Activated CD8-positive, alpha-beta T cell treated with anti-CD3 and anti-CD28 coated beads for 36 hours (primary cell): ENCODE data around the gene USP15. TPM values are rescaled to one million over a fixed set of nuclear protein-coding genes. Genes with fewer than 3 reads are reported as not detected.

Experiments
- ATAC-seq: fragments of 200-7000 bp; cut with Tn5 transposase; one replicate; pipeline ENCODE4 v1.10.0; 2021; ENCODE audit warnings: mild to moderate bottlenecking, moderate library complexity
- CTCF ChIA-PET: fragments of 350-600 bp; sonication (Branson Sonifier 250); formaldehyde crosslinking; loops from one replicate; lab custom pipeline; 2021; ENCODE audit warnings: antibody characterized with exemption; lab: Charles Lee
- POLR2A ChIA-PET: fragments of 350-600 bp; sonication (Branson Sonifier 250); formaldehyde crosslinking; loops from one replicate; lab custom pipeline; 2021; ENCODE audit warnings: antibody characterized with exemption; lab: Charles Lee
- DNase-seq: peaks from one replicate; pipeline ENCODE4 v3.0.0-alpha.2; 2020
- H3K27ac Mint-ChIP-seq: one replicate; pipeline ENCODE4 v1.8.0; 2021; ENCODE audit warnings: mild to moderate bottlenecking, mixed read lengths
- H3K27me3 Mint-ChIP-seq: one replicate; pipeline ENCODE4 v1.8.0; 2021; ENCODE audit warnings: mixed read lengths
- H3K36me3 Mint-ChIP-seq: one replicate; pipeline ENCODE4 v1.8.0; 2021; ENCODE audit warnings: low read depth, mixed read lengths
- H3K4me1 Mint-ChIP-seq: one replicate; pipeline ENCODE4 v1.8.0; 2021; ENCODE audit warnings: low read depth, mixed read lengths
- H3K4me3 Mint-ChIP-seq: one replicate; pipeline ENCODE4 v1.8.0; 2021; ENCODE audit warnings: mild to moderate bottlenecking, moderate library complexity, mixed read lengths
- H3K9me3 Mint-ChIP-seq: one replicate; pipeline ENCODE4 v1.8.0; 2021; ENCODE audit warnings: mixed read lengths
- intact Hi-C: fragments of 100-400 bp; cut with micrococcal nuclease; formaldehyde crosslinking; loops from one replicate; pipeline ENCODE4 v1.10.0; 2022
- total RNA-seq, 2 experiments: library from RNA; stranded (reverse); gene quantifications; one replicate each; pipeline ENCODE4 v1.2.3, GENCODE V29; 2021
- TF ChIP-seq, protein P1 (sequence below): fragments of 200-600 bp; IDR thresholded peaks from one replicate; pipeline ENCODE4 v1.8.0; 2022; ENCODE audit warnings: antibody characterized with exemption, mild to moderate bottlenecking

Gene USP15
- 100 to 1,000 TPM; 112 to 118 TPM for total RNA-seq

DNA sequence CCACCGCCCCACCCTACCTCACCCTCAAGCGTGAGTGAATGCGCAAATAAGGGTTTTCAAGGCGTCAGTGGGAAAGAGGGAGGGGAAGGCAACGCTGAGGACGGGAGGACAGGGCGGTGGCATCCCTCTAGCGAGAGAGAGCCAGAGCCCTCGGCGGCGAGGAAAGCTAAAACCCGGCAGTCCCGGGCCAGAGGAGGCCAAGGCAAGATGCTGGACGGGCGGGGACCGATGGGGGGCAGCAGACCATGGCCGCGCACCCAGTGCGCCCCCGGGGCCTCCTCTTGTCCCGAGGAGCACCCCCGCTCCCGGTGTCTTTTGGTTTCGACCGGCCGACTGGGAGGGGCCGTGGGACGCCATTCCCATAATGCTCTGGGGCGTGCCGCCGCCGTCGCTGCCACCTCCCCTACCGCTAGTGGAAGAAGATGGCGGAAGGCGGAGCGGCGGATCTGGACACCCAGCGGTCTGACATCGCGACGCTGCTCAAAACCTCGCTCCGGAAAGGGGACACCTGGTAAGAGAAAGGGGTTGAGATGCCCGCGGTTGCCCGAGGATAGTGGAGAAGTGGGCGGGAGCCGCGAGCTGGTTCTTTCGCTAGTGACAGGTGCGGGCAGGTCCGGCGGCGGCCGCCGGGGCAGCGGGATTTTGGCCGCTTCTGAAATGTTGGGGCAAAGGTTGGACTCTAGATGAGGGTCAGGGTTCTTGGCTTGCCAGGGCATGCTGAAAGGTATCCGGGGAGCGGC is at the start of gene USP15:
USP15 (plus strand) TSS at position 412 of the 740 bp plus-strand sequence; CDS start at position 423, 11 bp downstream.
- intact Hi-C loops: loop anchor here (2.0 to 10.0 kb wide), 3 partner anchors 15 to 343 kb away; no protein-coding TSS in a partner anchor
- H3K27me3 Mint-ChIP-seq: no peaks in the 10 kb centered on the region
- ATAC-seq (peak; percentile 76), DNase-seq (peak; percentile 97)
- POLR2A ChIA-PET: interaction anchor here (0.9 to 1.8 kb wide), 6 partner anchors 9 to 343 kb away, joined by 3 to 10 read pairs (median 4); no protein-coding TSS in a partner anchor
- no peaks in the 10 kb centered on the region for H3K9me3 Mint-ChIP-seq
- peak within 1 kb of the TSS; percentile 83 for H3K4me3 Mint-ChIP-seq
- peaks cover 54% of the 10 kb centered on the region for H3K4me1 Mint-ChIP-seq
- H3K27ac Mint-ChIP-seq: peak within 1 kb of the TSS; percentile 96
- CTCF ChIA-PET: interaction anchor here (0.8 to 1.3 kb wide), 6 partner anchors 9 to 206 kb away, joined by 3 to 9 read pairs (median 4); no protein-coding TSS in a partner anchor
- TF ChIP-seq, protein P1, sequence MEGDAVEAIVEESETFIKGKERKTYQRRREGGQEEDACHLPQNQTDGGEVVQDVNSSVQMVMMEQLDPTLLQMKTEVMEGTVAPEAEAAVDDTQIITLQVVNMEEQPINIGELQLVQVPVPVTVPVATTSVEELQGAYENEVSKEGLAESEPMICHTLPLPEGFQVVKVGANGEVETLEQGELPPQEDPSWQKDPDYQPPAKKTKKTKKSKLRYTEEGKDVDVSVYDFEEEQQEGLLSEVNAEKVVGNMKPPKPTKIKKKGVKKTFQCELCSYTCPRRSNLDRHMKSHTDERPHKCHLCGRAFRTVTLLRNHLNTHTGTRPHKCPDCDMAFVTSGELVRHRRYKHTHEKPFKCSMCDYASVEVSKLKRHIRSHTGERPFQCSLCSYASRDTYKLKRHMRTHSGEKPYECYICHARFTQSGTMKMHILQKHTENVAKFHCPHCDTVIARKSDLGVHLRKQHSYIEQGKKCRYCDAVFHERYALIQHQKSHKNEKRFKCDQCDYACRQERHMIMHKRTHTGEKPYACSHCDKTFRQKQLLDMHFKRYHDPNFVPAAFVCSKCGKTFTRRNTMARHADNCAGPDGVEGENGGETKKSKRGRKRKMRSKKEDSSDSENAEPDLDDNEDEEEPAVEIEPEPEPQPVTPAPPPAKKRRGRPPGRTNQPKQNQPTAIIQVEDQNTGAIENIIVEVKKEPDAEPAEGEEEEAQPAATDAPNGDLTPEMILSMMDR: peak; percentile 73
- peaks cover 25% of the 10 kb centered on the region for H3K36me3 Mint-ChIP-seq

DNA sequence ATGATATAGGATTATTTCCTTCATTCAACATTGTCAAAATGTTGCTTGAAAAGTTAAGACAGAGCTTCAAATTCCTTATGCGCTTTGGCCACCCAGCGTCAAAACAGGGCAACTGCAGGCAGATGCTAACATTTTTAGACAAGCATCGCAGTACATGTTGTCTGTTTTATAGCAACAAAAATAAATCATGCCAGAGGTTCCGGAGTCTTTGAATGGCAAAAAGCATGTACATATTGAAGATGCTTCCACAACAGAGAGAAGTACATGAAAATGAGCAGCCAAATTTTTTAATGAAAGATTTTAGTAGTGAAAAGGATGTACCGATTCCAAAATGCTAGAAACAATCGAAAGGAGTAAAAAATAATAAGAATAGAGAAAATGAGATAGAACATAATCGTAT is 49.8 kb upstream of the USP15 start:
- Mint-ChIP-seq H3K27ac (no peak overlapping the region), H3K4me1 (peaks cover 8% of the 10 kb centered on the region), H3K36me3 (no peaks in the 10 kb centered on the region), H3K4me3 (no peak overlapping the region), H3K9me3 (no peaks in the 10 kb centered on the region), H3K27me3 (no peaks in the 10 kb centered on the region)
- CTCF ChIA-PET: interaction anchor here (0.6 to 1.9 kb wide), 20 partner anchors 8 to 582 kb away, joined by 3 to 12 read pairs (median 4); partner anchors contain the start of gene USP15
- ATAC-seq (peak; percentile 84), DNase-seq (peak; percentile 63)
- intact Hi-C loops: no loop called here
- POLR2A ChIA-PET: no interaction called here
- TF ChIP-seq, protein P1: peak; percentile 92

DNA sequence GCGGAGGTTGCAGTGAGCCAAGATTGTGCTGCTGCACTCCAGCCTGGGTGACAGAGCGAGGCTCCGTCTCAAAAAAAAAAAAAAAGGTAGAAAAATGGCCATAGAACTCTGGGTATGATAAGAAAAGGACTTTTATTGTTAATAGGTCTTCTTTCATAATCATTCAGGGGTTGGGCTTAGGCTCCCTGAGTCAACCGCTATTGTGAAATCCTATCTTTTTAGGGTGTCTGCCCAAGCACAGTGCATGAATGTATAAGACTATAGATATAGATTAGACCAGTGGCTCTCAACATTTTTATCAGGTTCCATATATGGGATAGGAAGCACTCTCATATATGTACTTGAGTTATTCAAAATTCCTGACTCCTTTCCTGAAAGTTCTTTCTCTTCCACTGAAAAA is 48.7 kb upstream of the USP15 start:
- ChIA-PET CTCF (no interaction called here), POLR2A (no interaction called here)
- Mint-ChIP-seq H3K9me3 (no peaks in the 10 kb centered on the region), H3K36me3 (no peaks in the 10 kb centered on the region), H3K4me3 (no peak overlapping the region), H3K4me1 (peaks cover 8% of the 10 kb centered on the region), H3K27me3 (no peaks in the 10 kb centered on the region), H3K27ac (no peak overlapping the region)
- TF ChIP-seq, protein P1: no peak
- DNase-seq (no peak), ATAC-seq (no peak)
- intact Hi-C loops: no loop called here

DNA sequence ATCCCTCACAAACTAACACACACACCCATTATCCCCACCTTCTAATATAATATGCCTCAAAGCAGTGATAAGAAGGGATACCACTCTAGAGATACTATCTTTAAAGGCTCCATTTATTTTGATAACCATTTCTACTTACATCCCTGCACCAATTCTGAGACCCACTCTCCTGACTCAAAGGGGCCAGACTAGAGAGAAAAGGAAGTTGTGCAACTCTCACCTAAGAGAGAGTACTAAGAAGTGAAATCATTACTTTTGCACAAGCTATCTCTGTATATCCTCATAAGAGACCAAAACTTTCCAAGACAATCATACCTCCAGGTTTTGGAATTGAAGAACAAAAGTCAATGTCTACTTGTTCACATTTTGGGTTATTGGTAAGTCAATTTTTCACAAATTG is 45.4 kb upstream of the USP15 start:
- ATAC-seq: no peak
- Mint-ChIP-seq H3K27ac (no peak overlapping the region), H3K9me3 (no peaks in the 10 kb centered on the region), H3K27me3 (no peaks in the 10 kb centered on the region), H3K4me3 (no peak overlapping the region), H3K36me3 (no peaks in the 10 kb centered on the region), H3K4me1 (peaks cover 8% of the 10 kb centered on the region)
- intact Hi-C loops: no loop called here
- TF ChIP-seq, protein P1: no peak
- ChIA-PET POLR2A (no interaction called here), CTCF (no interaction called here)
- no peak for DNase-seq

DNA sequence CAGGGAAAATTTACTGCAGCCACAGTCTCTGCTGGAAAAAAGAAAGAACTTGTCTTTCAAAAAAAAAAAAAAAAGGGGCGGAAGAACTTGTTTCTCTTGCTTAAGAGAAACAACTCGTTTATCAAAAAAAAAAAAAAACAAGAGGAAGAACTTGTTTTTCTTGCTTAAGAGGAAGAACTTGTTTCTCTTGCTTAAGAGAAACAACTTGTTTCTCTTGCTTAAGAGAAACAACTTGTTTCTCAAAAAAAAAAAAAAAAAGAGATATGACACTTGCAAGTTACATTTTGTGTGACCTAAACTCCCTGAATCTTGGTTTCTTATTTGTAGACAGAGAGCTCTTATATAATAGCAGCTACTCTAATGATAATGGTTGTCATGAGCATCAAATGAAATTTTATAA is 44.7 kb upstream of the USP15 start:
- no peak overlapping the region for H3K27ac Mint-ChIP-seq
- ATAC-seq (no peak), DNase-seq (no peak)
- H3K9me3 Mint-ChIP-seq: no peaks in the 10 kb centered on the region
- H3K27me3 Mint-ChIP-seq: no peaks in the 10 kb centered on the region
- peaks cover 8% of the 10 kb centered on the region for H3K4me1 Mint-ChIP-seq
- ChIA-PET POLR2A (no interaction called here), CTCF (no interaction called here)
- no peaks in the 10 kb centered on the region for H3K36me3 Mint-ChIP-seq
- H3K4me3 Mint-ChIP-seq: no peak overlapping the region
- TF ChIP-seq, protein P1: no peak
- intact Hi-C loops: no loop called here
